ENCODE results near the gene HIVEP2. TPM values are rescaled to one million over a fixed set of nuclear protein-coding genes. Genes with fewer than 3 reads are reported as not detected.

Gene HIVEP2
- total RNA-seq, 1 experiment from 2014 or later: 4.2 TPM

GRCh38 chr6:142751452-142751851, 193.5 kb downstream of the HIVEP2 start:
- Histone ChIP-seq H3K4ac (ENCODE audit: low read depth, low read length) (no peak overlapping the region), H2AFZ (ENCODE audit: low read length) (no peak overlapping the region), H3K56ac (ENCODE audit: insufficient read length, low read depth, low read length) (no peak overlapping the region), H3K79me2 (ENCODE audit: insufficient read depth, low read length) (no peaks in the 10 kb centered on the region), H2BK120ac (ENCODE audit: low read depth, low read length, poor library complexity, severe bottlenecking) (no peak overlapping the region), H3K9ac (ENCODE audit: extremely low read depth, insufficient read length, low read length) (no peak overlapping the region), H3K23me2 (ENCODE audit: insufficient read length, low read depth, low read length, poor library complexity, severe bottlenecking) (no peaks in the 10 kb centered on the region), H3K23ac (ENCODE audit: insufficient read length, low read depth, low read length) (no peak overlapping the region), H2AK5ac (ENCODE audit: insufficient read length, low read length) (no peak overlapping the region), H3K79me1 (ENCODE audit: insufficient read depth, low read depth, low read length, poor library complexity, severe bottlenecking) (no peaks in the 10 kb centered on the region), H3K4me2 (ENCODE audit: insufficient read depth, insufficient read length, low read length) (no peak overlapping the region), H3K27me3 (ENCODE audit: insufficient read depth, low read length) (no peaks in the 10 kb centered on the region), H3K27ac (ENCODE audit: insufficient read length, low read depth, low read length) (no peak overlapping the region), H2BK5ac (ENCODE audit: insufficient read length, low read length) (no peak overlapping the region), H2BK20ac (ENCODE audit: low read depth, low read length, poor library complexity, severe bottlenecking) (no peak overlapping the region), H4K8ac (replicated peaks; ENCODE audit: insufficient read length, low read depth, low read length) (no peak overlapping the region), H3K4me1 (ENCODE audit: insufficient read depth, low read length) (no peaks in the 10 kb centered on the region), H3K9me3 (ENCODE audit: control insufficient read depth, low read depth, low read length) (no peaks in the 10 kb centered on the region), H3K18ac (ENCODE audit: insufficient read length, low read depth, low read length) (no peak overlapping the region), H2BK15ac (ENCODE audit: low read depth, low read length) (no peak overlapping the region), H4K20me1 (ENCODE audit: control insufficient read depth, insufficient read depth, insufficient read length) (no peaks in the 10 kb centered on the region), H3T11ph (ENCODE audit: low read length) (no peak overlapping the region), H3K14ac (ENCODE audit: insufficient read depth, low read length) (no peak overlapping the region; the same call in 1 of the 2 replicates), H4K5ac (ENCODE audit: insufficient read length, low read depth, low read length) (no peak overlapping the region), H4K91ac (ENCODE audit: insufficient read length, low read depth, low read length) (no peak overlapping the region), H2BK12ac (ENCODE audit: insufficient read length, low read depth, low read length) (no peak overlapping the region)
- H3K4me1 Mint-ChIP-seq: peaks cover 0 to 9% of the 10 kb centered on the region in 2 experiments; a peak in 2 of 4 replicates
- TF ChIP-seq, protein P1, sequence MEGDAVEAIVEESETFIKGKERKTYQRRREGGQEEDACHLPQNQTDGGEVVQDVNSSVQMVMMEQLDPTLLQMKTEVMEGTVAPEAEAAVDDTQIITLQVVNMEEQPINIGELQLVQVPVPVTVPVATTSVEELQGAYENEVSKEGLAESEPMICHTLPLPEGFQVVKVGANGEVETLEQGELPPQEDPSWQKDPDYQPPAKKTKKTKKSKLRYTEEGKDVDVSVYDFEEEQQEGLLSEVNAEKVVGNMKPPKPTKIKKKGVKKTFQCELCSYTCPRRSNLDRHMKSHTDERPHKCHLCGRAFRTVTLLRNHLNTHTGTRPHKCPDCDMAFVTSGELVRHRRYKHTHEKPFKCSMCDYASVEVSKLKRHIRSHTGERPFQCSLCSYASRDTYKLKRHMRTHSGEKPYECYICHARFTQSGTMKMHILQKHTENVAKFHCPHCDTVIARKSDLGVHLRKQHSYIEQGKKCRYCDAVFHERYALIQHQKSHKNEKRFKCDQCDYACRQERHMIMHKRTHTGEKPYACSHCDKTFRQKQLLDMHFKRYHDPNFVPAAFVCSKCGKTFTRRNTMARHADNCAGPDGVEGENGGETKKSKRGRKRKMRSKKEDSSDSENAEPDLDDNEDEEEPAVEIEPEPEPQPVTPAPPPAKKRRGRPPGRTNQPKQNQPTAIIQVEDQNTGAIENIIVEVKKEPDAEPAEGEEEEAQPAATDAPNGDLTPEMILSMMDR (conservative IDR thresholded peaks at IDR 0.05): no peak
- no peaks in the 10 kb centered on the region for H3K27me3 Mint-ChIP-seq (ENCODE audit: low read depth)
- no CpG with 5 or more reads among the region's 3 CpGs for WGBS (ENCODE audit: extremely low coverage, insufficient read length, low lambda C conversion rate)
- H3K4me3 Mint-ChIP-seq: no peak overlapping the region
- peaks cover 0 to 7% (median 6%) of the 10 kb centered on the region in 3 experiments; a peak in 5 of 7 replicates for H3K36me3 Mint-ChIP-seq (ENCODE audit: insufficient read depth in 1 of 3, low read depth in 3 of 3)
- no peak overlapping the region; a peak in 2 of 7 replicates for H3K27ac Mint-ChIP-seq
- no peaks in the 10 kb centered on the region for H3K9me3 Mint-ChIP-seq
- no peak for DNase-seq
